ENCODE measurements around the gene CLDND1. TPM values are rescaled to one million over a fixed set of nuclear protein-coding genes. Genes with fewer than 3 reads are reported as not detected.
A peak's percentile ranks its signal among the peaks of the same experiment; 100 is the strongest.

CLDND1 gene
- total RNA-seq, 4 donors from 2014 or later: 105 to 202 (median 162) TPM

DNA sequence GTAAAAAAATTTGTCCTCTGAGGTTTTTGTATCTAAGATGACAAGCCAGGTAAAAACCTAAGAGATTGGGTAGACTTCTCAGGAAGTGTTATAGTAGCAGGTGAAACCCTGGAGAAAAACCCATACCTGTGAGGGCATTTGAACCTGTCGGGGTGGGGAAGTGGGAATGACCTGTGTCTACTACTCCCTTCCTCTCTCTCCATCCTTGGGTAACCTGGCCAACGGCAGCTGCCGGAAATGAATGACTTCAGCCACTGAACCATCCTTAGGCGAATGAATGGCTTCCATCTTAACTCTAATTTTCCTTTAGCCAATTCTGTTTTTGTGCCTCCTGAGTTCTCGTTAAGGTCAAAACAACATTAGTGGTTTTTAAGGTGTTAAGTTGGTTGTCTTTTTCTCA lies 25.8 kb upstream of the CLDND1 start:
- in situ Hi-C loops (cut with MboI; ENCODE audit: low pct_ligation_motif_present in 1 of 4, low pct_unique_long_range_greater_than_20kb in 1 of 4, low sequenced_read_pairs in 3 of 4) (no loop called here), intact Hi-C loops (cut with DNase I; ENCODE audit: low total_unique reads) (no loop called here)
- H3K9me3 ChIP-seq: no peaks in the 10 kb centered on the region
- 77 to 85% methylated on average over 4 to 5 of the region's 5 CpGs for WGBS, 2 donors (ENCODE audit: low coverage in 1 of 2)
- no peak overlapping the region for H3K27ac ChIP-seq
- no peaks in the 10 kb centered on the region for H3K27me3 ChIP-seq
- H3K36me3 ChIP-seq: no peaks in the 10 kb centered on the region
- peaks cover 0 to 7% (median 0%) of the 10 kb centered on the region in 4 donors for H3K4me1 ChIP-seq
- TF ChIP-seq POLR2A (IDR thresholded peaks at IDR 0.05) (no peak), EP300 (IDR thresholded peaks at IDR 0.05; ENCODE audit: low read depth) (no peak), POLR2AphosphoS5 (IDR thresholded peaks at IDR 0.05) (no peak)
- TF ChIP-seq, protein P1, sequence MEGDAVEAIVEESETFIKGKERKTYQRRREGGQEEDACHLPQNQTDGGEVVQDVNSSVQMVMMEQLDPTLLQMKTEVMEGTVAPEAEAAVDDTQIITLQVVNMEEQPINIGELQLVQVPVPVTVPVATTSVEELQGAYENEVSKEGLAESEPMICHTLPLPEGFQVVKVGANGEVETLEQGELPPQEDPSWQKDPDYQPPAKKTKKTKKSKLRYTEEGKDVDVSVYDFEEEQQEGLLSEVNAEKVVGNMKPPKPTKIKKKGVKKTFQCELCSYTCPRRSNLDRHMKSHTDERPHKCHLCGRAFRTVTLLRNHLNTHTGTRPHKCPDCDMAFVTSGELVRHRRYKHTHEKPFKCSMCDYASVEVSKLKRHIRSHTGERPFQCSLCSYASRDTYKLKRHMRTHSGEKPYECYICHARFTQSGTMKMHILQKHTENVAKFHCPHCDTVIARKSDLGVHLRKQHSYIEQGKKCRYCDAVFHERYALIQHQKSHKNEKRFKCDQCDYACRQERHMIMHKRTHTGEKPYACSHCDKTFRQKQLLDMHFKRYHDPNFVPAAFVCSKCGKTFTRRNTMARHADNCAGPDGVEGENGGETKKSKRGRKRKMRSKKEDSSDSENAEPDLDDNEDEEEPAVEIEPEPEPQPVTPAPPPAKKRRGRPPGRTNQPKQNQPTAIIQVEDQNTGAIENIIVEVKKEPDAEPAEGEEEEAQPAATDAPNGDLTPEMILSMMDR (IDR thresholded peaks at IDR 0.05): no peak
- no peak overlapping the region for H3K4me3 ChIP-seq
- DNase-seq: no peak

DNA sequence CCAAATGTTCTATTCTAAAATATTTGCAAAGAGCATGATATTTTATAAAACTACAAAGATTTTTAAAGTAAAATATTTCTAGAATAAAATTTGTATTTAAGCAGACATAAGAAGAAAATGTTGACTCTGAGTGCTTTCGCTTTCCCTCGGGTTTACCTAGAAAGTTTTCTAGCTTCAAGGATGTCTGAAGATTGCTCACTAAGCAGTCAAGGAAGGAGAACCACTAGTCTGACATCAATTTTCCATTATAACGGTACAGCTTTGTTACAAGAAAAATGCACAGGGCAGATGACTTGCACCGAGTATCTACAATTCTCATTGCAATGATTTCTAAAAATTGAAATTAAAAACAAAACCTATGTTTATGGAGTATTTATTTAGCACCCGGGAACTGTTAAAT lies 23.2 kb upstream of the CLDND1 start:
- no peak for DNase-seq
- 52 to 55% methylated on average over 5 of the region's 5 CpGs for WGBS, 2 donors (ENCODE audit: low coverage in 1 of 2)
- H3K4me3 ChIP-seq: no peak overlapping the region
- intact Hi-C loops (cut with DNase I; ENCODE audit: low total_unique reads): no loop called here
- in situ Hi-C loops (cut with MboI; ENCODE audit: low pct_ligation_motif_present in 1 of 4, low pct_unique_long_range_greater_than_20kb in 1 of 4, low sequenced_read_pairs in 3 of 4): no loop called here
- no peaks in the 10 kb centered on the region for H3K27me3 ChIP-seq
- H3K9me3 ChIP-seq: no peaks in the 10 kb centered on the region
- no peak overlapping the region for H3K27ac ChIP-seq
- no peaks in the 10 kb centered on the region for H3K4me1 ChIP-seq
- TF ChIP-seq EP300 (IDR thresholded peaks at IDR 0.05; ENCODE audit: low read depth) (no peak), POLR2A (IDR thresholded peaks at IDR 0.05) (no peak), POLR2AphosphoS5 (IDR thresholded peaks at IDR 0.05) (no peak)
- TF ChIP-seq, protein P1 (IDR thresholded peaks at IDR 0.05): no peak
- H3K36me3 ChIP-seq: no peaks in the 10 kb centered on the region

DNA sequence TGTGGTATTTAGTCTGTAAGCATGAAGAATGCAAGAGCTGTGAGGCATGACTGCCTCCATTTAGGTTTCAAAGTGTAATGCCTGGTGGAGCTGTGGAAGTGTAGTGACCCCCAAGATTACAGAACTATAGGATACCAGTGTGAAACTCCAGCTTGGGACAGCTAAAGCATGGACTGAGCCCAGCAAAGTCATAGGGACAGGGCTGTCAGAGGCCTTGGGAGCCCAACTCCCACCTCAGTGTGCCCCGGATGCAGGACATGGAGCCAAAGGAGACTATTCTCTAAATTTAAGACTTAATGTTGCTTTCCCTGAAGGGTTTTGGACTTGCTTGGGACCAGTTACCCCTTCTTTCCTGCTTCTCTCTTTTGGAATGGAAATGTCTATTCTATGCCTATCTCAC lies 19.9 kb upstream of the CLDND1 start:
- Histone ChIP-seq H3K36me3 (no peaks in the 10 kb centered on the region), H3K4me1 (no peaks in the 10 kb centered on the region), H3K27me3 (no peaks in the 10 kb centered on the region), H3K9me3 (no peaks in the 10 kb centered on the region), H3K4me3 (no peak overlapping the region), H3K27ac (peak overlapping the region in 1 of 4 donors; percentile 4)
- TF ChIP-seq POLR2AphosphoS5 (IDR thresholded peaks at IDR 0.05) (no peak), POLR2A (IDR thresholded peaks at IDR 0.05) (no peak), EP300 (IDR thresholded peaks at IDR 0.05; ENCODE audit: low read depth) (no peak)
- TF ChIP-seq, protein P1 (IDR thresholded peaks at IDR 0.05): no peak
- DNase-seq: no peak
- intact Hi-C loops (cut with DNase I; ENCODE audit: low total_unique reads): no loop called here
- 88 to 100% methylated on average over 1 of the region's 1 CpG for WGBS, 2 donors (ENCODE audit: low coverage in 1 of 2)
- in situ Hi-C loops (cut with MboI; ENCODE audit: low pct_ligation_motif_present in 1 of 4, low pct_unique_long_range_greater_than_20kb in 1 of 4, low sequenced_read_pairs in 3 of 4): no loop called here

DNA sequence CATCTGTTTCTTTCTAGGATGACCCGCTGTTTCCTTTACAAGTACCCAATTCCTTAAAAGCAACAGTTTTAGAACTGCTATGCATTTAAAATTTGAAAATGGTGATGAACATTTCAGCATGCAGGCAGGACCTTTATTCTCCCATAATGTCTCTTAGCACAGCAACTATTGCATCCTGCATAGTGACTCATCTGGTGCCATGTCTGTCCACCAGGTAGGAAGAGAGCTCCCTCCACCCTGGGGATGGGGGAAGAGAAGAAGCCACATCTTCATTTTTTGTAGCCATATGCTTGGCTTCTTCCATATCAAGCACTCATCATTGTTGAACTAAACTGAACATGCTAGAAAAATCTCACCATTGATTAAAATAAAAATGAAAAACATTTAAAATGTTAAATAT lies 19.0 kb upstream of the CLDND1 start:
- Histone ChIP-seq H3K36me3 (no peaks in the 10 kb centered on the region), H3K9me3 (no peaks in the 10 kb centered on the region), H3K27ac (no peak overlapping the region), H3K27me3 (no peaks in the 10 kb centered on the region), H3K4me1 (no peaks in the 10 kb centered on the region), H3K4me3 (no peak overlapping the region)
- no peak for TF ChIP-seq POLR2A (IDR thresholded peaks at IDR 0.05)
- TF ChIP-seq EP300 (IDR thresholded peaks at IDR 0.05; ENCODE audit: low read depth): no peak
- TF ChIP-seq, protein P1 (IDR thresholded peaks at IDR 0.05): no peak
- no peak for DNase-seq
- intact Hi-C loops (cut with DNase I; ENCODE audit: low total_unique reads) (no loop called here), in situ Hi-C loops (cut with MboI; ENCODE audit: low pct_ligation_motif_present in 1 of 4, low pct_unique_long_range_greater_than_20kb in 1 of 4, low sequenced_read_pairs in 3 of 4) (no loop called here)
- 100% methylated on average over 1 of the region's 1 CpG for WGBS, 2 donors (ENCODE audit: low coverage in 1 of 2)

All from transverse colon (tissue), 4 donors.